Amniotic stem cell (primary cell): ENCODE results near the gene APOBEC3B.
"Not testable (repeated sequence)": the region's sequence is repeated elsewhere in the genome, so short reads cannot be mapped to it uniquely, and the experiment has no call there.

Source experiments
- DNase-seq: peaks from one replicate; lab custom pipeline; 2025; lab: John Stamatoyannopoulos, UW

The APOBEC3B gene

GRCh38 chr22:39031434-39032295, 49.5 kb downstream of the APOBEC3B start:
- not testable (repeated sequence) for DNase-seq

- not testable (repeated sequence) for DNase-seq
Measured at GRCh38 chr22:39037071-39037470, 54.9 kb downstream of the APOBEC3B start.

DNA sequence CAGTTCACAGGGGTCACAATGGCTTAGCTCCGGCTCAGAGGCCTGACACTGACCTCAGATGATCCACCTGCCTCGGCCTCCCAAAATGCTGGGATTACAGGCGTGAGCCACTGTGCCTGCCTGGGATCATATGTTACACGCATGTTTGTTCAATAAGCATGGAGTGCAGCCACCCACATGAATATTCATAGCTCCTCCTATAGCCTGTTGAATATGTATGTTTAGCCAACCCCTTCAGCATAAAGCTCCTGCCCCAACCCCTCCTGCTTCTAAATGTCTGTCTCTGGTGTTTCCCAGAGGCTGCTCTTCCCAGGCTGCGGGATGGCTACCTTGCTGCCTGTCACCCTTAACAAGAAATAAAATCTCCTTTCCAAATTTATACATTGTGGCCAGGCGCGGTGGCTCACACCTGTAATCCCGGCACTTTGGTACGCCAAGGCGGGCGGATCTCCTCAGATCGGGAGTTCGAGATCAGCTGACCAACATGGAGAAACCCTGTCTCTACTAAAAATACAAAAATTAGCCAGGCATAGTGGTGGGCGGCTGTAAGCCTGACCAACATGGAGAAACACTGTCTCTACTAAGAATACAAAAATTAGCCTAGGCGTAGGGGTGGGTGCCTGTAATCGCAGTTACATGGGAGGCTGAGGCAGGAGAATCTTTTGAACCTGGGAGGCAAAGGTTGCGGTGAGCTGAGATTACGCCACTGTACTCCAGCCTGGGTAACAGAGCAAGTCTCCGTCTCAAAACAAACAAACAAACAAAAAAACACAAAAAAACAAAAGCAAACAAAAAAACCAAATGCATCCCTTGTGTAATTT, 57.4 kb downstream of the APOBEC3B start:
- no peak for DNase-seq

DNA sequence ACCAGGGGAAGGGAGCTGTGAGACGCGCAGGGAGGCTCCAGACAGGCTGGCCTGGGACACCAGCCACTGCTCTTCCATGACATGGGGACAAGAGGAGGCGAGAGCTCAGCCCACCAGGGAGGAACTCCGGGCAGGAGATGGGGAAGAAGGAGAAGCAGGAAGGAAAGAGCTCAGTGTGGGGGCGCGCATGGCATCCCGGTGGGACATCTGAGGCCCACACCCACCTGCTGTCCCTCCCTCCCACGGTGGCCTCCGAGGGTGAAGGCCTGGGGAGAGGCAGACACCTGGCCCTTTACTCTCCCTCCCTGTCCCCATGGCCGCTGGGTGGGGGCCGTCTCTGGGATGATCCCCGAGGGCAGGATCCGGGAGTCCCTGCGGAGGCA, 58.0 kb downstream of the APOBEC3B start:
- DNase-seq, result not testable (repeated sequence)

DNA sequence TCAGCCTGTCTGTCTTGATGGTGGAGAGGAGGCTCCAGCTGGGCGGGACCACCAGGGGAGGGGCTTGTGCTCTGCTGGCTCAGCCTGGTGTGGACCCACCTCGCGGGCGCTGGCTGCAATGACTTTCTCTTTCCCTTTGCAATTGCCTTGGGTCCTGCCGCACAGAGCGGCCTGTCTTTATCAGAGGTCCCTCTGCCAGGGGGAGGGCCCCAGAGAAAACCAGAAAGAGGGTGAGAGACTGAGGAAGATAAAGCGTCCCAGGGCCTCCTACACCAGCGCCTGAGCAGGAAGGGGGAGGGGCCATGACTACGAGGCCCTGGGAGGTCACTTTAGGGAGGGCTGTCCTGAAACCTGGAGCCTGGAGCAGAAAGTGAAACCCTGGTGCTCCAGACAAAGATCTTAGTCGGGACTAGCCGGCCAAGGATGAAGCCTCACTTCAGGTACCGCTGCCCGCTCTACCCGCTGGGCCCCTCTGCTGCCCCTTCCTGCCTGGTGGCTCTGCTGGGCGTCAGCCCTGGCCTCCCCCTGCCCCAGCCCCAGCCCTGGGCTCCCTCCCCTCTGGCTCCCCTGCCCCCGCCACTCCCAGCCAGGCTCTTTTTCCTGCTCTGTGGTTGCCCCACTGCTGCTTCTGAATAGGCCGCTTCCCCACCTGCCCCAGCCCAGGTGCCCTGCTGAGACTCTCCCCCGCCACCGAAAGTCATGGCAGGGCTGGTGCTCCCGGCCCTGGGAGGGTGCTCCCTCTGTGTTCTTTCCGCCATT, 58.6 kb downstream of the APOBEC3B start, which contains the start of gene APOBEC3F:
Gene APOBEC3F (plus strand): TSS at position 327 of the 759 bp plus-strand sequence. CDS start 97 bp downstream, at position 424.
- peak; percentile 7 for DNase-seq

- DNase-seq, result no peak
Measured at GRCh38 chr22:39041908-39042307, 59.8 kb downstream of the APOBEC3B start.
